Neural progenitor cell (in vitro differentiated cells): ENCODE results near the gene CRIP2.

ENCODE experiments used
- CTCF ChIP-seq: fragments of 200-600 bp; sonication (generic); IDR thresholded peaks from 2 replicates; pipeline ENCODE4 v1.5.1; 2017; ENCODE audit warnings: antibody characterized with exemption, mild to moderate bottlenecking
- EZH2 ChIP-seq: fragments of 200-600 bp; sonication (generic); IDR thresholded peaks from 2 replicates; pipeline ENCODE4 v1.6.1; 2017; ENCODE audit warnings: antibody characterized with exemption, mild to moderate bottlenecking, moderate library complexity

GRCh38 chr14:105427412-105427811 lies 47.2 kb upstream of the CRIP2 start:
- TF ChIP-seq CTCF: no peak
- no peak for TF ChIP-seq EZH2
